GM18519 (cell line): Measurements from ENCODE around the gene NFATC1.

Source experiments
- ATAC-seq: cut with Tn5 transposase; IDR thresholded peaks from one replicate; pipeline ENCODE4 v1.9.1; 2021; ENCODE audit warnings: mild to moderate bottlenecking, moderate library complexity; ENCODE audit not compliant: unreplicated experiment, low FRiP score

NFATC1 gene

GRCh38 chr18:79436556-79437275, 41.0 kb downstream of the NFATC1 start:
- ATAC-seq = no peak

GRCh38 chr18:79438089-79438897, 42.6 kb downstream of the NFATC1 start:
- no peak for ATAC-seq

- ATAC-seq = no peak
Observed at GRCh38 chr18:79438898-79439627, 43.3 kb downstream of the NFATC1 start.

- ATAC-seq = no peak
Observed at GRCh38 chr18:79439628-79440023, 43.9 kb downstream of the NFATC1 start.

- ATAC-seq = no peak
Observed at GRCh38 chr18:79440316-79441110, 44.8 kb downstream of the NFATC1 start.

- ATAC-seq = no peak
Observed at GRCh38 chr18:79441420-79441819, 45.7 kb downstream of the NFATC1 start.

- no peak for ATAC-seq
Observed at GRCh38 chr18:79442508-79443221, 46.9 kb downstream of the NFATC1 start.

GRCh38 chr18:79445221-79445620, 49.5 kb downstream of the NFATC1 start:
- ATAC-seq = no peak

- no peak for ATAC-seq
Observed at GRCh38 chr18:79445696-79446561, 50.2 kb downstream of the NFATC1 start.

- ATAC-seq = no peak
Observed at GRCh38 chr18:79446931-79447330, 51.2 kb downstream of the NFATC1 start.

- no peak for ATAC-seq
Observed at GRCh38 chr18:79447703-79448367, 52.1 kb downstream of the NFATC1 start.

- ATAC-seq = no peak
Observed at GRCh38 chr18:79448621-79449020, 52.9 kb downstream of the NFATC1 start.

GRCh38 chr18:79449551-79450288, 54.0 kb downstream of the NFATC1 start:
- ATAC-seq = no peak

- no peak for ATAC-seq
Observed at GRCh38 chr18:79450289-79451080, 54.8 kb downstream of the NFATC1 start.

GRCh38 chr18:79451237-79452125, 55.8 kb downstream of the NFATC1 start:
- ATAC-seq = no peak
